Type B pancreatic cell (in vitro differentiated cells): ENCODE results near the gene LGMN. TPM values are rescaled to one million over a fixed set of nuclear protein-coding genes. Genes with fewer than 3 reads are reported as not detected.

Experiments
- DNase-seq: peaks from one replicate; pipeline ENCODE4 v3.0.0; 2021; ENCODE audit warnings: mixed read lengths; ENCODE audit not compliant: unreplicated experiment; ENCODE audit errors: extremely low spot score
- H3K27ac Mint-ChIP-seq: 2 replicates; pipeline ENCODE4 v1.8.0; 2021; ENCODE audit warnings: mild to moderate bottlenecking, mixed read lengths
- H3K27me3 Mint-ChIP-seq: 2 replicates; pipeline ENCODE4 v1.8.0; 2021; ENCODE audit warnings: mixed read lengths
- H3K36me3 Mint-ChIP-seq: 2 replicates; pipeline ENCODE4 v1.8.0; 2021; ENCODE audit warnings: mixed read lengths
- H3K4me1 Mint-ChIP-seq: one replicate; pipeline ENCODE4 v1.8.0; 2021; ENCODE audit warnings: mixed read lengths; ENCODE audit not compliant: unreplicated experiment
- H3K4me3 Mint-ChIP-seq: 2 replicates; pipeline ENCODE4 v1.8.0; 2021; ENCODE audit warnings: mild to moderate bottlenecking, mixed read lengths
- H3K9me3 Mint-ChIP-seq: 2 replicates; pipeline ENCODE4 v1.8.0; 2021; ENCODE audit warnings: mixed read lengths
- total RNA-seq: library from RNA; stranded (reverse); gene quantifications from 2 replicates; pipeline ENCODE4 v1.2.1, GENCODE V29; 2021; ENCODE audit warnings: low replicate concordance
- TF ChIP-seq, protein P1 (sequence below): fragments of 200-600 bp; sonication (generic); conservative IDR thresholded peaks from 2 replicates; pipeline ENCODE4 v1.5.0; 2021; ENCODE audit warnings: antibody characterized with exemption, mild to moderate bottlenecking

LGMN gene
- total RNA-seq, 1 donor from 2014 or later: 71.2 TPM

DNA sequence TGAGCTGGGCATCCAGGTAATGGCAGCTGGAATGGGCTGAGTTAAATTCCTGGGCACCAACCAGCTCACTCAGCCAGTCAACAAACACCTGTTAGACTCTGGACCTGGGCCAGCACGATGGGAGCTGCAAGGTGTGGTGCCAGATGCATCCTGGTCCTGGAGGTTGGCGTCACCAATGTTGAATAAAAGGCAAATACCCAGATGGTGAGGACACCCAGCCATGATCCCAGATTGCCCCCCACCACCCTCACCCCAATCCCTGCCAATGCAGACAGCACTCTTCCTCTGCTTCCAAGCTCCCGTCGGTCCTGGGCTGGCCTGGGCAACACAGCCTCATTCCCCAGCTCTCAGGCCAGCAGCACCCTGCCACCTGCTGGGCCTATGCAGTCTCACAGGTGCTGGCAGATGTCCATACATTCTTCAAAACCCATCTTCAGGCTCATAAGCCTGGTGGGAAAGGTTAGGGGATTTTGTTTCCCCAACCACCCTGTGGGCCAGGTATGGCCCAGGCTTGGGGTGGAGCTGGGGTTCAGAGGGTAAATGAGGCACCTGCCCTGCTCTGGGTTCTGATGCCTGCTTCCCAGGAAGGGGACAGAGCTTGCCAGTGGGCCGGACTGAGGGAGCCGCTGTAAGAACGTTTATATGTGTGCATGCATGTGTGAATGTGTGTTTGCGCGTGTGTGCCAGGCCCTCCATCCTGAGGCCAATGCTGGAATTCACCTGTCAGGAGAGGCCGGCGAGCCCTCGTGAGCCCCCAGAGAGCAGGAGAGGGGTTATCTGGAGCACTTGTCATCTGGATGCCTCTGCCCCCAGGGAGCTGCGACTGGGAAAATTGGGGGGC lies 58.0 kb downstream of the LGMN start:
- H3K4me3 Mint-ChIP-seq: peak overlapping the region; percentile 70
- TF ChIP-seq, protein P1, sequence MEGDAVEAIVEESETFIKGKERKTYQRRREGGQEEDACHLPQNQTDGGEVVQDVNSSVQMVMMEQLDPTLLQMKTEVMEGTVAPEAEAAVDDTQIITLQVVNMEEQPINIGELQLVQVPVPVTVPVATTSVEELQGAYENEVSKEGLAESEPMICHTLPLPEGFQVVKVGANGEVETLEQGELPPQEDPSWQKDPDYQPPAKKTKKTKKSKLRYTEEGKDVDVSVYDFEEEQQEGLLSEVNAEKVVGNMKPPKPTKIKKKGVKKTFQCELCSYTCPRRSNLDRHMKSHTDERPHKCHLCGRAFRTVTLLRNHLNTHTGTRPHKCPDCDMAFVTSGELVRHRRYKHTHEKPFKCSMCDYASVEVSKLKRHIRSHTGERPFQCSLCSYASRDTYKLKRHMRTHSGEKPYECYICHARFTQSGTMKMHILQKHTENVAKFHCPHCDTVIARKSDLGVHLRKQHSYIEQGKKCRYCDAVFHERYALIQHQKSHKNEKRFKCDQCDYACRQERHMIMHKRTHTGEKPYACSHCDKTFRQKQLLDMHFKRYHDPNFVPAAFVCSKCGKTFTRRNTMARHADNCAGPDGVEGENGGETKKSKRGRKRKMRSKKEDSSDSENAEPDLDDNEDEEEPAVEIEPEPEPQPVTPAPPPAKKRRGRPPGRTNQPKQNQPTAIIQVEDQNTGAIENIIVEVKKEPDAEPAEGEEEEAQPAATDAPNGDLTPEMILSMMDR: peak; percentile 59
- no peaks in the 10 kb centered on the region for H3K36me3 Mint-ChIP-seq
- H3K9me3 Mint-ChIP-seq: no peaks in the 10 kb centered on the region
- H3K4me1 Mint-ChIP-seq: no peaks in the 10 kb centered on the region
- H3K27ac Mint-ChIP-seq: peak overlapping the region; percentile 62
- DNase-seq: no peak
- peaks cover 24% of the 10 kb centered on the region for H3K27me3 Mint-ChIP-seq

DNA sequence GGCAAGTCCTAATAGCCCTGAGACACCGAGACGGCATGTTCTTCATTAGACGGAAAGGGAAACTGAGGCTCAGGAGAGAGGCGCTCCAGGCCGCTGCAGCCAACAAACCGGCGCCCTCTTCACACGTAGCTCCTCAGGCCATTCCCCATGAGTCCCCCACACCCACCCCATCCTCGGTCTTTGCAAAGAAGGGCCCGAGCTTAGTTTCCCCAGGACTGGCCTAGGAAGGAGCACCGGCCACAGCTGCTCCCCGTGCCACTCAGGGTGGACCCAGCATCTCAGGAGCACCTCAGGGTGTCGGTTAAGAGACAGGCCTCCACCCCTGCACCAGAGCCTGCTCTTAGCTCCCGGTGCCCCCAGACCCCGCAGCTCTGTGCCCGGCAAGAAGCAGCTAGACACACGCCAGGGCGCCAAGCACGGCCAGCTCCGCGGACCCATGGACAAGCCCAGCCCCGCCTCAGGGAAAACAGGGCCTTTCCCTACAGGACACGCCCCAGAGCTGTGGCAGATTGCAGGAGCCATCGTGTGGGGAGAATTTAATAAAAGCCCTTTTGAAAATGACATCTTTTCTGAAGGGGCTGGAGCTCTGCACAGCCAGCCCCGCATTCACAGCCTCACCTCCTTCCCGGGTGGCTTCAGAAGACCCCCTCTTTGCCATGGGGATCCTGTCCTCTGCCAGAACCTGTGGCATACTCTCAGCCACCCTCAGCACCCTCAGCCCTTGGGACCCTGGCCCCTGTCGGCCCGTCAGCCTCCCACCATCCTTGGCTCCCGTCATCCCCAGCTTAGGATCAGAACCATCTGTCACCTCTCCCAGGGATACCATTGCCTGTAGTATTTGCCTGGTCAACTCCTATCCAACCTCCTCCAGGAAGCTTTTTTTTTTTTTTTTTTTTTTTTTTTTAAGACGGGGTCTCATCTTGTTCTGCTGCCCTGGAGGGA lies 59.7 kb downstream of the LGMN start:
- no peak for DNase-seq
- TF ChIP-seq, protein P1: no peak
- no peaks in the 10 kb centered on the region for H3K36me3 Mint-ChIP-seq
- peaks cover 10% of the 10 kb centered on the region for H3K27me3 Mint-ChIP-seq
- H3K4me1 Mint-ChIP-seq: no peaks in the 10 kb centered on the region
- no peaks in the 10 kb centered on the region for H3K9me3 Mint-ChIP-seq
- H3K27ac Mint-ChIP-seq: no peak overlapping the region
- H3K4me3 Mint-ChIP-seq: peak overlapping the region; percentile 39

GRCh38 chr14:92687681-92688433 lies 60.6 kb downstream of the LGMN start:
- Mint-ChIP-seq H3K9me3 (no peaks in the 10 kb centered on the region), H3K27ac (no peak overlapping the region), H3K4me3 (peak overlapping the region; percentile 39), H3K4me1 (no peaks in the 10 kb centered on the region), H3K27me3 (peaks cover 4% of the 10 kb centered on the region), H3K36me3 (no peaks in the 10 kb centered on the region)
- DNase-seq: no peak
- TF ChIP-seq, protein P1: no peak

DNA sequence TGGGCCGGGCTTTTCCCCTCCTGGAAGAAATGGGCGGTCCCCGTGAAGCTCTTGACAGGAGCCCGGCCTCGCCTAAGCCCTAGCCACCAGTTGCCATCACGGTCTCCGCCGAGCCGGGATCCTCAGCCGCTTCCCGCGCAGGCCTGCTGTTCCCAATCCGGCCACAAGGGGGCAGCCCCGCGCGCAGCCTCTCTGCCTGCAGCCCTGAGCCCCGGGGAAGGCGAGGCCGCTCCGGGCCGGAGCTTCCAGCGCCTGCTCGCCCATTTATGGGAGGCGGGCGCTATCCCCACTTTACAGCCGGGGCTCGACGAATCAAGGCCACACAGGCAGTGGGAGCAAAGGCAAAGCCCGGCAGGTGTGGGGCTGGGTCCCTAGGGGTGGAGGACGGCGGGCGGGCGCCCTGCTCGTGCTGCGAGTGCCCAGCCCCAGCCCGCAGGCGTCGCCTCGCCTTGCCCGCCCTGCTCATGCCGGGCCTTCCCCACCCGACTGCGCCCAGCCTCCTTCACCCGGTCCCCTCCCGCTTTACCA lies 61.5 kb downstream of the LGMN start:
- H3K9me3 Mint-ChIP-seq: no peaks in the 10 kb centered on the region
- TF ChIP-seq, protein P1: peak; percentile 98
- H3K4me1 Mint-ChIP-seq: no peaks in the 10 kb centered on the region
- peak; percentile 93 for DNase-seq
- no peak overlapping the region for H3K27ac Mint-ChIP-seq
- H3K27me3 Mint-ChIP-seq: peaks cover 4% of the 10 kb centered on the region
- no peaks in the 10 kb centered on the region for H3K36me3 Mint-ChIP-seq
- peak overlapping the region; percentile 65 for H3K4me3 Mint-ChIP-seq

DNA sequence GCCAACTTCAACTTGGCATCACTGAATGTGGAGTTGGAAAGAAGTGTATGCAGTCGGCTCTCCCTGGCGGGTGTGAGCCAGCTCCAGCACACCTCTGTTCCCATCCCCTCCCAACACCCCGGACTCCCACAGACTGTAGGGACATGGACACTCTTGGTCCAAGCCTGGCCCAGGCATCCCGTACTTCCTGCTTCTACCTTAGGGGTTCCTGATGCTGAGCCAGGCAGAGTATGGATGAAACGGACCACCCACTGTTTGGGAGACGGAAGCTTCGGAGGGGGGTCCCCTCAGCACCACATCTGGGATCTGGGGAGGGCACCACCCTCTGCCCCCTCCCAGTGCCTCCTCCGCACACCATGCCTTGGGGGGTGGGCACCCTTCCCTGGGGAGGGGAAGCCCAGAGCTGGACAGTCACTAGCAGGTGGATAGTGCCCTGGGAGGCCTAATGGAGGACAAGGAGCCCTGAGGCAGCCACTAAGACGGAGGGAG lies 62.0 kb downstream of the LGMN start:
- no peak overlapping the region for H3K4me3 Mint-ChIP-seq
- H3K27me3 Mint-ChIP-seq: peaks cover 4% of the 10 kb centered on the region
- TF ChIP-seq, protein P1: no peak
- H3K9me3 Mint-ChIP-seq: no peaks in the 10 kb centered on the region
- H3K36me3 Mint-ChIP-seq: no peaks in the 10 kb centered on the region
- H3K27ac Mint-ChIP-seq: no peak overlapping the region
- H3K4me1 Mint-ChIP-seq: peaks cover 1% of the 10 kb centered on the region
- no peak for DNase-seq
